Panc1 (cell line): ENCODE data around the gene AP3B1. TPM values are rescaled to one million over a fixed set of nuclear protein-coding genes. Genes with fewer than 3 reads are reported as not detected.

ENCODE experiments used
- ATAC-seq: fragments of 200-7000 bp; cut with Tn5 transposase; 2 replicates; pipeline ENCODE4 v1.9.1; 2020; ENCODE audit warnings: mild to moderate bottlenecking, moderate library complexity
- BruUV-seq: library from RNA; stranded (reverse); fragments of 400-500 nt; replicated peaks from 2 replicates; lab custom pipeline; 2021; lab: Mats Ljungman, UMichigan
- CTCF ChIA-PET: fragments of 300-600 bp; sonication (Branson Sonifier 250); formaldehyde crosslinking; loops from one replicate; lab custom pipeline; 2022; ENCODE audit warnings: antibody characterized with exemption; lab: Charles Lee
- POLR2A ChIA-PET: fragments of 300-600 bp; sonication (Branson Sonifier 250); formaldehyde crosslinking; loops from one replicate; lab custom pipeline; 2022; ENCODE audit warnings: antibody characterized with exemption; lab: Charles Lee
- DNase-seq: peaks from one replicate; pipeline ENCODE4 v3.0.0-alpha.2; 2010; ENCODE audit warnings: low read depth, low spot score
- H3K27ac ChIP-seq: 2 replicates; pipeline ENCODE4 v1.5.1; 2011; ENCODE audit warnings: mild to moderate bottlenecking, low read length, inconsistent platforms
- H3K27me3 ChIP-seq: fragments of 200-500 bp; sonication (Bioruptor generic); 2 replicates; pipeline ENCODE4 v1.6.0; 2014; ENCODE audit warnings: low read length, inconsistent platforms; ENCODE audit not compliant: control insufficient read depth, insufficient read depth
- H3K36me3 ChIP-seq: fragments of 200-500 bp; sonication (Bioruptor generic); 2 replicates; pipeline ENCODE4 v1.5.1; 2014; ENCODE audit warnings: inconsistent platforms, mild to moderate bottlenecking, low read length, moderate library complexity; ENCODE audit not compliant: control insufficient read depth, insufficient read depth
- H3K4me1 ChIP-seq: 2 replicates; pipeline ENCODE4 v1.5.1; 2011; ENCODE audit warnings: inconsistent platforms, mild to moderate bottlenecking, low read length, moderate library complexity; ENCODE audit not compliant: control insufficient read depth, insufficient read depth
- H3K4me3 ChIP-seq, 2 experiments: 2 replicates each; pipeline ENCODE4 v1.5.1; 2011 to 2012; ENCODE audit warnings: low read depth in 2 of 2, low read length in 2 of 2, mild to moderate bottlenecking in 2 of 2, inconsistent platforms in 1 of 2, moderate library complexity in 1 of 2
- H3K9me3 ChIP-seq: fragments of 200-500 bp; sonication (Bioruptor generic); 2 replicates; pipeline ENCODE4 v1.5.1; 2014; ENCODE audit warnings: low read depth, mild to moderate bottlenecking, inconsistent platforms, low read length, moderate library complexity; ENCODE audit not compliant: control insufficient read depth, insufficient read depth
- POLR2AphosphoS5 ChIP-seq: IDR thresholded peaks from 2 replicates; pipeline ENCODE4 v1.6.1; 2012; ENCODE audit warnings: mild to moderate bottlenecking, low read depth, low read length, moderate library complexity
- REST ChIP-seq, 2 experiments: IDR thresholded peaks; 2 replicates each; pipeline ENCODE4 v1.6.1; 2011 to 2012; ENCODE audit warnings: low read depth in 2 of 2, control low read depth in 1 of 2, low read length in 1 of 2, mild to moderate bottlenecking in 1 of 2, moderate library complexity in 1 of 2; ENCODE audit not compliant: insufficient read depth in 1 of 2
- SIN3A ChIP-seq: IDR thresholded peaks from 2 replicates; pipeline ENCODE4 v1.6.1; 2012; ENCODE audit warnings: low read depth, mild to moderate bottlenecking, low read length, moderate library complexity, borderline replicate concordance; ENCODE audit not compliant: insufficient read depth
- TCF7L2 ChIP-seq: IDR thresholded peaks from 2 replicates; pipeline ENCODE4 v1.6.1; 2011; ENCODE audit warnings: mild to moderate bottlenecking, low read depth, low read length, inconsistent platforms
- in situ Hi-C: cut with HindIII; loops from 2 replicates; pipeline ENCODE4 v1.10.0; 2016; ENCODE audit warnings: low sequenced_read_pairs, low pct_unique_long_range_greater_than_20kb
- intact Hi-C: fragments of 100-400 bp; cut with micrococcal nuclease; formaldehyde crosslinking; loops from one replicate; pipeline ENCODE4 v1.10.0; 2022; ENCODE audit not compliant: unreplicated experiment
- total RNA-seq: library from RNA; stranded (reverse); gene quantifications from one replicate; pipeline ENCODE4 v1.2.1, GENCODE V29; 2021; ENCODE audit not compliant: unreplicated experiment
- TF ChIP-seq, protein P1 (sequence below): fragments of 450-650 bp; IDR thresholded peaks from 2 replicates; pipeline ENCODE4 v1.5.1; 2017; ENCODE audit warnings: mild to moderate bottlenecking

The AP3B1 gene
- total RNA-seq, 1 experiment from 2014 or later, result 55.4 TPM

DNA sequence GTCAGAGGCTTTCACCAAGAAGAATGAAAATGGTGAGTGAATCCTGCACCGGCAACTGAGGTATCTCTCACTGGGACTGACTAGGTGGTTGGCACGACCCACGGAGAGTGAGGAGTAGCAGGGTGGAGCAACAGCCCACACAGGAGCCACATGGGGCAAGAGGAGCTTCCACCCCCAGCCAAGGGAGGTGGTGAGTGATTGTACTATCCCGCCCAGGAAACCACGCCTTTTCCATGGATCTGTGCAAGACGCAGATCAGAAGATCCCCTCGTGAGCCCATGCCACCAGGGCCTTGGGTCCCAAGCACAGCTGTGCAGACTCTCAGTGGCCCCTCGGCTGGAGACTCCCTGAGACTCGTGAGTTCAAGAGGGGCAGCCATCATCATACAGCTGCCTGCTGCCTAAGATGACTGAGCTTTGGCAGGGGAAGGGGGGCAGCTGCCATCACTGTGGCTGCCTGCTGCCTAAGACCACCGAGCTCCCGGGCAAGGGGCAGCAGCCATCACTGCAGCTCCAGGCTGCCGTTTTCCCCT lies 229.5 kb downstream of the AP3B1 start:
- no TSS peak for BruUV-seq
- H3K4me3 ChIP-seq, result no peak overlapping the region
- no peak overlapping the region for H3K27ac ChIP-seq
- ChIA-PET CTCF (no interaction called here), POLR2A (no interaction called here)
- no peaks in the 10 kb centered on the region for H3K4me1 ChIP-seq
- no peaks in the 10 kb centered on the region; the same call in 1 of the 2 replicates for H3K9me3 ChIP-seq
- intact Hi-C loops, result no loop called here
- no peak for DNase-seq
- H3K27me3 ChIP-seq, result no peaks in the 10 kb centered on the region
- TF ChIP-seq, protein P1, sequence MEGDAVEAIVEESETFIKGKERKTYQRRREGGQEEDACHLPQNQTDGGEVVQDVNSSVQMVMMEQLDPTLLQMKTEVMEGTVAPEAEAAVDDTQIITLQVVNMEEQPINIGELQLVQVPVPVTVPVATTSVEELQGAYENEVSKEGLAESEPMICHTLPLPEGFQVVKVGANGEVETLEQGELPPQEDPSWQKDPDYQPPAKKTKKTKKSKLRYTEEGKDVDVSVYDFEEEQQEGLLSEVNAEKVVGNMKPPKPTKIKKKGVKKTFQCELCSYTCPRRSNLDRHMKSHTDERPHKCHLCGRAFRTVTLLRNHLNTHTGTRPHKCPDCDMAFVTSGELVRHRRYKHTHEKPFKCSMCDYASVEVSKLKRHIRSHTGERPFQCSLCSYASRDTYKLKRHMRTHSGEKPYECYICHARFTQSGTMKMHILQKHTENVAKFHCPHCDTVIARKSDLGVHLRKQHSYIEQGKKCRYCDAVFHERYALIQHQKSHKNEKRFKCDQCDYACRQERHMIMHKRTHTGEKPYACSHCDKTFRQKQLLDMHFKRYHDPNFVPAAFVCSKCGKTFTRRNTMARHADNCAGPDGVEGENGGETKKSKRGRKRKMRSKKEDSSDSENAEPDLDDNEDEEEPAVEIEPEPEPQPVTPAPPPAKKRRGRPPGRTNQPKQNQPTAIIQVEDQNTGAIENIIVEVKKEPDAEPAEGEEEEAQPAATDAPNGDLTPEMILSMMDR, result no peak
- TF ChIP-seq REST (IDR thresholded peaks at IDR 0.05; ENCODE audit: insufficient read depth in 1 of 2, low read depth in 2 of 2, low read length in 1 of 2), result no peak
- TF ChIP-seq TCF7L2, result no peak
- TF ChIP-seq POLR2AphosphoS5, result no peak
- no peak for TF ChIP-seq SIN3A
- no peaks in the 10 kb centered on the region for H3K36me3 ChIP-seq
- no peak for ATAC-seq
- in situ Hi-C loops, result no loop called here

- intact Hi-C loops (no loop called here), in situ Hi-C loops (no loop called here)
- no peaks in the 10 kb centered on the region; the same call in 1 of the 2 replicates for H3K9me3 ChIP-seq
- POLR2A ChIA-PET, result no interaction called here
- TF ChIP-seq, protein P1, result no peak
- TF ChIP-seq REST (IDR thresholded peaks at IDR 0.05; ENCODE audit: insufficient read depth in 1 of 2, low read depth in 2 of 2, low read length in 1 of 2), result no peak
- TF ChIP-seq TCF7L2, result no peak
- no peak for TF ChIP-seq SIN3A
- TF ChIP-seq POLR2AphosphoS5, result no peak
- H3K4me3 ChIP-seq, result no peak overlapping the region
- no TSS peak for BruUV-seq
- no peaks in the 10 kb centered on the region for H3K4me1 ChIP-seq
- ATAC-seq (no peak), DNase-seq (no peak)
- H3K27ac ChIP-seq, result no peak overlapping the region
- no peaks in the 10 kb centered on the region for H3K27me3 ChIP-seq
- no peaks in the 10 kb centered on the region for H3K36me3 ChIP-seq
- CTCF ChIA-PET, result no interaction called here
Observed at GRCh38 chr5:78063495-78063894, 231.0 kb downstream of the AP3B1 start.
